B cell (primary cell): ENCODE measurements around the gene SLC7A6.

Source experiments
- EZH2 ChIP-seq: IDR thresholded peaks from 2 replicates; pipeline ENCODE4 v1.6.1; 2012; ENCODE audit warnings: borderline replicate concordance, low read depth, mild to moderate bottlenecking, moderate library complexity, low read length; ENCODE audit not compliant: insufficient read depth, poor library complexity, severe bottlenecking
- TF ChIP-seq, protein P1 (sequence below): fragments of 200-600 bp; IDR thresholded peaks from one replicate; pipeline ENCODE4 v1.8.0; 2022; ENCODE audit warnings: antibody characterized with exemption, mild to moderate bottlenecking

DNA sequence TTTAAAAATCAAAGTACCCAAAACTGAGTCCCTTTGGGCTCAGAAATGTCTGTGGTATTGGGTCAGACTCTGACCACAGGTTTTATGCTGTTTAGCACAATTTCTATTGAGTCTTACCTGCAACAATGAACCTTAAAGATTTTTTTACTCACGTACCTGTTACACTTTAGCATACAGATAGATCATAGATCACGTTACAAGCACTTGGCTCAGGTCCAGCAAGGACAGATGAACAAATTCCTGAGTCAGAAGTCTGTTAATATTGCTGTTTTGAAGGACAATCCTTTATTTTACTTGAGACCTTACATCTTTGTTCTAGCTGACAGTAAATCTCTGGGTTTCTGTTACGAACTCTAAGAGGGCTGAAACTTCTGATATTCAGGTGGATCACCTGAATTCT is 33.6 kb downstream of the SLC7A6 start:
- TF ChIP-seq, protein P1, sequence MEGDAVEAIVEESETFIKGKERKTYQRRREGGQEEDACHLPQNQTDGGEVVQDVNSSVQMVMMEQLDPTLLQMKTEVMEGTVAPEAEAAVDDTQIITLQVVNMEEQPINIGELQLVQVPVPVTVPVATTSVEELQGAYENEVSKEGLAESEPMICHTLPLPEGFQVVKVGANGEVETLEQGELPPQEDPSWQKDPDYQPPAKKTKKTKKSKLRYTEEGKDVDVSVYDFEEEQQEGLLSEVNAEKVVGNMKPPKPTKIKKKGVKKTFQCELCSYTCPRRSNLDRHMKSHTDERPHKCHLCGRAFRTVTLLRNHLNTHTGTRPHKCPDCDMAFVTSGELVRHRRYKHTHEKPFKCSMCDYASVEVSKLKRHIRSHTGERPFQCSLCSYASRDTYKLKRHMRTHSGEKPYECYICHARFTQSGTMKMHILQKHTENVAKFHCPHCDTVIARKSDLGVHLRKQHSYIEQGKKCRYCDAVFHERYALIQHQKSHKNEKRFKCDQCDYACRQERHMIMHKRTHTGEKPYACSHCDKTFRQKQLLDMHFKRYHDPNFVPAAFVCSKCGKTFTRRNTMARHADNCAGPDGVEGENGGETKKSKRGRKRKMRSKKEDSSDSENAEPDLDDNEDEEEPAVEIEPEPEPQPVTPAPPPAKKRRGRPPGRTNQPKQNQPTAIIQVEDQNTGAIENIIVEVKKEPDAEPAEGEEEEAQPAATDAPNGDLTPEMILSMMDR = no peak
- no peak for TF ChIP-seq EZH2
